MV-4-11 (cell line): ENCODE measurements around the gene COG7.
"Not testable (repeated sequence)": the region's sequence is repeated elsewhere in the genome, so short reads cannot be mapped to it uniquely, and the experiment has no call there.

Experiments used
- DNase-seq: peaks from one replicate; lab custom pipeline; 2025; lab: John Stamatoyannopoulos, UW

The COG7 gene

GRCh38 chr16:23384878-23385277 is 68.1 kb downstream of the COG7 start:
- no peak for DNase-seq

- no peak for DNase-seq
These were observed 69.1 kb downstream of the COG7 start for GRCh38 chr16:23383881-23384280.

- DNase-seq = no peak
These were observed 70.7 kb downstream of the COG7 start for GRCh38 chr16:23382279-23382678.

- not testable (repeated sequence) for DNase-seq
These were observed 71.3 kb downstream of the COG7 start for GRCh38 chr16:23381702-23382101.

GRCh38 chr16:23380501-23380951 is 72.5 kb downstream of the COG7 start:
- DNase-seq = no peak

GRCh38 chr16:23379707-23380106 is 73.3 kb downstream of the COG7 start:
- no peak for DNase-seq

- DNase-seq = no peak
These were observed 74.1 kb downstream of the COG7 start for GRCh38 chr16:23378921-23379320.

- no peak for DNase-seq
These were observed 74.7 kb downstream of the COG7 start for GRCh38 chr16:23378256-23378655.

GRCh38 chr16:23377071-23377931 is 75.7 kb downstream of the COG7 start:
- DNase-seq = no peak

- DNase-seq = no peak
These were observed 77.3 kb downstream of the COG7 start for GRCh38 chr16:23375643-23376042.

GRCh38 chr16:23374721-23375510 is 78.1 kb downstream of the COG7 start:
- no peak for DNase-seq

- DNase-seq = no peak
These were observed 79.4 kb downstream of the COG7 start for GRCh38 chr16:23373436-23374219.

- DNase-seq = no peak
These were observed 81.6 kb downstream of the COG7 start for GRCh38 chr16:23371368-23371767.

GRCh38 chr16:23369416-23369815 is 83.6 kb downstream of the COG7 start:
- DNase-seq = no peak

GRCh38 chr16:23368469-23368868 is 84.5 kb downstream of the COG7 start:
- no peak for DNase-seq

GRCh38 chr16:23367988-23368387 is 85.0 kb downstream of the COG7 start:
- no peak for DNase-seq

- DNase-seq = no peak
These were observed 85.4 kb downstream of the COG7 start for GRCh38 chr16:23367564-23367963.

- not testable (repeated sequence) for DNase-seq
These were observed 86.6 kb downstream of the COG7 start for GRCh38 chr16:23366341-23366740.

GRCh38 chr16:23365602-23366240 is 87.3 kb downstream of the COG7 start:
- no peak for DNase-seq

- no peak for DNase-seq
These were observed 90.3 kb downstream of the COG7 start for GRCh38 chr16:23362460-23363317.
